HL-60 (cell line): ENCODE data around the gene UTP25.
"Not testable (repeated sequence)": the region's sequence is repeated elsewhere in the genome, so short reads cannot be mapped to it uniquely, and the experiment has no call there.

Source experiments
- POLR2AphosphoS5 ChIP-seq: IDR thresholded peaks from 2 replicates; pipeline ENCODE4 v1.6.1; 2012; ENCODE audit warnings: low read depth
- SPI1 ChIP-seq: IDR thresholded peaks from 2 replicates; pipeline ENCODE4 v1.6.1; 2012; ENCODE audit warnings: low read depth, mild to moderate bottlenecking, borderline replicate concordance
- TF ChIP-seq, protein P1 (sequence below): IDR thresholded peaks from one replicate; pipeline ENCODE4 v1.5.1; 2011; ENCODE audit warnings: low read length, control low read depth, inconsistent platforms; ENCODE audit not compliant: insufficient read depth
- TF ChIP-seq, protein P2 (sequence below): IDR thresholded peaks from 2 replicates; pipeline ENCODE4 v1.6.1; 2012; ENCODE audit warnings: low read depth; ENCODE audit not compliant: insufficient replicate concordance

DNA sequence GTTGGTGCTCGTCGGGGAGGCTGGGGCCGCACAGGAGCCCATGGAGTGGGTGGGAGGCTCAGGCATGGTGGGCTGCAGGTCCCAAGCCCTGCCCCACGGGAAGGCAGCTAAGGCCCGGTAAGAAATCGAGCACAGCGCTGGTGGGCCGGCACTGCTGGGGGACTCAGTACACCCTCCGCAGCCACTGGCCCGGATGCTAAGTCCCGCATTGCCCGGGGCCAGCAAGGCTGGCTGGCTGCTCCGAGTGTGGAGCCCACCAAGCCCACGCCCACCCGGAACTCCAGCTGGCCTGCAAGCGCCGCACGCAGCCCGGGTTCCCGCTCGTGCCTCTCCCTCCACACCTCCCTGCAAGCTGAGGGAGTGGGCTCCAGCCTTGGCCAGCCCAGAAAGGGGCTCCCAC, 71.1 kb downstream of the UTP25 start:
- TF ChIP-seq, protein P1, sequence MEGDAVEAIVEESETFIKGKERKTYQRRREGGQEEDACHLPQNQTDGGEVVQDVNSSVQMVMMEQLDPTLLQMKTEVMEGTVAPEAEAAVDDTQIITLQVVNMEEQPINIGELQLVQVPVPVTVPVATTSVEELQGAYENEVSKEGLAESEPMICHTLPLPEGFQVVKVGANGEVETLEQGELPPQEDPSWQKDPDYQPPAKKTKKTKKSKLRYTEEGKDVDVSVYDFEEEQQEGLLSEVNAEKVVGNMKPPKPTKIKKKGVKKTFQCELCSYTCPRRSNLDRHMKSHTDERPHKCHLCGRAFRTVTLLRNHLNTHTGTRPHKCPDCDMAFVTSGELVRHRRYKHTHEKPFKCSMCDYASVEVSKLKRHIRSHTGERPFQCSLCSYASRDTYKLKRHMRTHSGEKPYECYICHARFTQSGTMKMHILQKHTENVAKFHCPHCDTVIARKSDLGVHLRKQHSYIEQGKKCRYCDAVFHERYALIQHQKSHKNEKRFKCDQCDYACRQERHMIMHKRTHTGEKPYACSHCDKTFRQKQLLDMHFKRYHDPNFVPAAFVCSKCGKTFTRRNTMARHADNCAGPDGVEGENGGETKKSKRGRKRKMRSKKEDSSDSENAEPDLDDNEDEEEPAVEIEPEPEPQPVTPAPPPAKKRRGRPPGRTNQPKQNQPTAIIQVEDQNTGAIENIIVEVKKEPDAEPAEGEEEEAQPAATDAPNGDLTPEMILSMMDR = not testable (repeated sequence)
- TF ChIP-seq, protein P2, sequence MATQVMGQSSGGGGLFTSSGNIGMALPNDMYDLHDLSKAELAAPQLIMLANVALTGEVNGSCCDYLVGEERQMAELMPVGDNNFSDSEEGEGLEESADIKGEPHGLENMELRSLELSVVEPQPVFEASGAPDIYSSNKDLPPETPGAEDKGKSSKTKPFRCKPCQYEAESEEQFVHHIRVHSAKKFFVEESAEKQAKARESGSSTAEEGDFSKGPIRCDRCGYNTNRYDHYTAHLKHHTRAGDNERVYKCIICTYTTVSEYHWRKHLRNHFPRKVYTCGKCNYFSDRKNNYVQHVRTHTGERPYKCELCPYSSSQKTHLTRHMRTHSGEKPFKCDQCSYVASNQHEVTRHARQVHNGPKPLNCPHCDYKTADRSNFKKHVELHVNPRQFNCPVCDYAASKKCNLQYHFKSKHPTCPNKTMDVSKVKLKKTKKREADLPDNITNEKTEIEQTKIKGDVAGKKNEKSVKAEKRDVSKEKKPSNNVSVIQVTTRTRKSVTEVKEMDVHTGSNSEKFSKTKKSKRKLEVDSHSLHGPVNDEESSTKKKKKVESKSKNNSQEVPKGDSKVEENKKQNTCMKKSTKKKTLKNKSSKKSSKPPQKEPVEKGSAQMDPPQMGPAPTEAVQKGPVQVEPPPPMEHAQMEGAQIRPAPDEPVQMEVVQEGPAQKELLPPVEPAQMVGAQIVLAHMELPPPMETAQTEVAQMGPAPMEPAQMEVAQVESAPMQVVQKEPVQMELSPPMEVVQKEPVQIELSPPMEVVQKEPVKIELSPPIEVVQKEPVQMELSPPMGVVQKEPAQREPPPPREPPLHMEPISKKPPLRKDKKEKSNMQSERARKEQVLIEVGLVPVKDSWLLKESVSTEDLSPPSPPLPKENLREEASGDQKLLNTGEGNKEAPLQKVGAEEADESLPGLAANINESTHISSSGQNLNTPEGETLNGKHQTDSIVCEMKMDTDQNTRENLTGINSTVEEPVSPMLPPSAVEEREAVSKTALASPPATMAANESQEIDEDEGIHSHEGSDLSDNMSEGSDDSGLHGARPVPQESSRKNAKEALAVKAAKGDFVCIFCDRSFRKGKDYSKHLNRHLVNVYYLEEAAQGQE = not testable (repeated sequence)
- TF ChIP-seq POLR2AphosphoS5, SPI1: not testable (repeated sequence)
